GM20000 (cell line): Measurements from ENCODE around the gene RGS3.

Experiments used
- DNase-seq: peaks from one replicate; pipeline ENCODE4 v3.0.0; 2012; ENCODE audit warnings: low spot score
- CTCF ChIP-seq: IDR thresholded peaks from 2 replicates; pipeline ENCODE4 v1.5.1; 2012; ENCODE audit warnings: mild to moderate bottlenecking, control low read depth; ENCODE audit errors: extremely low read depth, missing control alignments

Gene RGS3

GRCh38 chr9:113620377-113621161, 157.0 kb downstream of the RGS3 start:
- no peak for TF ChIP-seq CTCF
- no peak for DNase-seq

GRCh38 chr9:113621309-113621791, 157.8 kb downstream of the RGS3 start:
- no peak for DNase-seq
- no peak for TF ChIP-seq CTCF

- no peak for DNase-seq
- no peak for TF ChIP-seq CTCF
Measured at GRCh38 chr9:113621980-113622379, 158.5 kb downstream of the RGS3 start.

GRCh38 chr9:113622600-113623400, 159.3 kb downstream of the RGS3 start:
- DNase-seq: peak; percentile 58

GRCh38 chr9:113623851-113624485, 160.4 kb downstream of the RGS3 start:
- no peak for DNase-seq
- TF ChIP-seq CTCF: no peak

More at GRCh38 chr9:113622600-113623400, 159.3 kb downstream of the RGS3 start:
- TF ChIP-seq CTCF: no peak

GRCh38 chr9:113624721-113625120, 161.2 kb downstream of the RGS3 start:
- no peak for TF ChIP-seq CTCF
- no peak for DNase-seq

GRCh38 chr9:113625486-113625885, 162.0 kb downstream of the RGS3 start:
- TF ChIP-seq CTCF: no peak
- DNase-seq: no peak
